ENCODE measurements around the gene MMRN2. TPM values are rescaled to one million over a fixed set of nuclear protein-coding genes. Genes with fewer than 3 reads are reported as not detected.
A peak's percentile ranks its signal among the peaks of the same experiment; 100 is the strongest.
"Not testable (repeated sequence)": the region's sequence is repeated elsewhere in the genome, so short reads cannot be mapped to it uniquely, and the experiment has no call there.

The MMRN2 gene
- polyA plus RNA-seq (ENCODE audit: low read depth in 6 of 6): not detected

DNA sequence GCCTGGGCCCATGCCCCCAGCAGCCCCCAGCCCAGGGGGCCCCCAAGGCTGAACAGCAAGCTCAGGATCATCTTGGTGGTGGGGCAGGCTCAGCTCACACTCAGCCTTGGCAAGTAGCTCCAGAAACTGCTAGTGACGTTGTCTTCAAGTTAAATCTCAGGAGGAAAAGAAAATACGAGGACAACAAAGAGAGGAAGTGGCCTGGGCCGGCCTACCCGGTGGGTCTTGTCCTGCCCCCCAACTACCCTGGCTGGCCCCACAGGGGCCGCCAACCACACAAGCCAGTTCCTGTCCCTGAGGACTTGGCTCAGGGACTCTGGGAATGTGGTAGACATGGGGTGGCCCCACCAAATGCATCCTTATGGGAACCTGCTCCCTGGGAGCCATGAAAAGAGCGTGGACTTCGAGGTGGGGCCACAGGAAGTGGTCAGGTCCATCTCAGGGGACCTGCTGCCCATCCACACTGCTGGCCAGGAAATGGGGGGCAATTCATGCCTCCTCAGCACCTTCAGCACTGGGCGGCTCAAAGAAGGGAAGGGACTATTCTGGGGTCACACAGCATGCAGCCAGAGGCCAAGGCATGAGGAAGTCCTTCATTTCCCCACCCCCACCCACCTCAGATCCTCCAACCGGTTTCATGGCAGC, at the start of gene MMRN2:
Gene MMRN2 (minus strand): TSS at position 145 of the 645 bp plus-strand sequence. CDS start 74 bp downstream, at position 71.
- Mint-ChIP-seq H3K4me3 (no peak within 1 kb of the TSS), H3K9me3 (peaks cover 0 to 12% (median 9%) of the 10 kb centered on the region in 7 donors), H3K4me1 (no peaks in the 10 kb centered on the region), H3K27ac (peak within 1 kb of the TSS in 2 of 6 donors; percentile 63 to 69), H3K27me3 (peaks cover 0 to 6% (median 3%) of the 10 kb centered on the region in 3 donors), H3K36me3 (peaks cover 0 to under 1% of the 10 kb centered on the region in 2 donors)
- no peak for ATAC-seq (ENCODE audit: low read depth in 2 of 2)
- DNase-seq: no peak

DNA sequence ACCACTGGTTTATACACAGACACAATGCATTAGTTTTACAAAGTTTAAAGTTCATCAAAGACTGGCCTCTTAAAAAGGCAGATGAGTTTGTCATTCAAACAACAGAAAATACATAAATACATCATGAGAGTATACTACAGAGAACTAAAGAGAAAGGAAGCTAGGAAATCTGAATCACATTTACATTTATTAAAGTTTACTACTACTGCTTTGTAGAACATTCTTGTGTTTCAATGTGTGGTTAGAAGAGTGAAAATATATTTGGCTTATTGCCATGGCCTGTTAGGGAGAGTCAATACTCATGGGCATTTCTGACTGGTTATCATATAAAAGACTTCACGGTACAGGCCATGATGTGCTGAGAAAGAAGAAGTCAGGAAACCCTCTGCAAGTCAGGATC, 49.7 kb upstream of the MMRN2 start:
- H3K4me1 Mint-ChIP-seq; H3K27me3 Mint-ChIP-seq; H3K9me3 Mint-ChIP-seq; H3K27ac Mint-ChIP-seq; H3K4me3 Mint-ChIP-seq; H3K36me3 Mint-ChIP-seq; DNase-seq; ATAC-seq (ENCODE audit: low read depth in 2 of 2): not testable (repeated sequence)

- peaks cover 0 to 4% (median 0%) of the 10 kb centered on the region in 3 donors for H3K27me3 Mint-ChIP-seq
- ATAC-seq (ENCODE audit: low read depth in 2 of 2): no peak
Observed at GRCh38 chr10:87000491-87000890, 43.1 kb upstream of the MMRN2 start.

DNA sequence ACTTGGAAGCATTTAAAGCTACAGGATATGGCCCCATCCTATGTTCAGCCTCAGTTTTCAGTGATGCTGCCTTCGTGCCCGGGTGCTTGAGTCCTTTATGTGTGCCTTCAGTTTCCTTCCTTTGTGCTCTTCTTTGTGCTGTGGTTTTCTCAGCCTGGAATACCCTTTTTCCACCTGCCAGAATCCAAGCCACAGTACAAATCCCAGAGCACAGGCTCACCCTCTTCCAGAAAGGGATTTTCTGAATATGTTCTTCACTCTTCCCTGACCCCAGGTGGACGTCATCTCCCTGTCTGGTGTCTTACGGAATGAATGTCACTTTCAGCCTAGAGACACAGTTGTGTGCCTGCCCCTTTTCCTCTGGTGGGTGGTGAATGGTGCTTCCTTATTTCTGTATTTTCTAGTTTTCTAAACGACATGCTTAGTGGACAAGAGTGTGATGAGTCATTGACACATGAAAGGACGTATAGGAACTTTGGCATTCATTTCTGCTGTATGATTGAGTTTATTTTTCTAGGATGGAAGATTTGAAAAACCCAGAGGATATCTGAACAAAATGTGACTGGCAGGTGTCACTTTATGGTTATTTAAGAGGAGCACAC, 42.5 kb upstream of the MMRN2 start:
- not testable (repeated sequence) for ATAC-seq (ENCODE audit: low read depth in 2 of 2)

More at GRCh38 chr10:87000491-87000890, 43.1 kb upstream of the MMRN2 start:
- Mint-ChIP-seq H3K27ac (no peak overlapping the region), H3K4me1 (no peaks in the 10 kb centered on the region), H3K9me3 (no peaks in the 10 kb centered on the region), H3K36me3 (no peaks in the 10 kb centered on the region), H3K4me3 (no peak overlapping the region)
- no peak for DNase-seq

GRCh38 chr10:86992929-86993328, 35.5 kb upstream of the MMRN2 start:
- H3K27me3 Mint-ChIP-seq: peaks cover 22 to 28% (median 25%) of the 10 kb centered on the region in 3 donors
- H3K9me3 Mint-ChIP-seq: no peaks in the 10 kb centered on the region
- no peaks in the 10 kb centered on the region for H3K36me3 Mint-ChIP-seq
- no peaks in the 10 kb centered on the region for H3K4me1 Mint-ChIP-seq
- no peak for ATAC-seq (ENCODE audit: low read depth in 2 of 2)
- no peak for DNase-seq
- no peak overlapping the region for H3K27ac Mint-ChIP-seq
- no peak overlapping the region for H3K4me3 Mint-ChIP-seq

More for the DNA sequence above, 42.5 kb upstream of the MMRN2 start:
- not testable (repeated sequence) for H3K27ac Mint-ChIP-seq, H3K4me1 Mint-ChIP-seq, DNase-seq, H3K36me3 Mint-ChIP-seq, H3K27me3 Mint-ChIP-seq, H3K9me3 Mint-ChIP-seq, H3K4me3 Mint-ChIP-seq

GRCh38 chr10:86992456-86992855, 35.0 kb upstream of the MMRN2 start:
- Mint-ChIP-seq H3K9me3 (no peaks in the 10 kb centered on the region), H3K27ac (no peak overlapping the region), H3K36me3 (no peaks in the 10 kb centered on the region), H3K27me3 (peaks cover 25 to 32% (median 27%) of the 10 kb centered on the region in 3 donors), H3K4me3 (no peak overlapping the region), H3K4me1 (no peaks in the 10 kb centered on the region)
- DNase-seq (no peak), ATAC-seq (ENCODE audit: low read depth in 2 of 2) (no peak)

- not testable (repeated sequence) for ATAC-seq (ENCODE audit: low read depth in 2 of 2); H3K36me3 Mint-ChIP-seq; DNase-seq; H3K9me3 Mint-ChIP-seq; H3K27ac Mint-ChIP-seq; H3K4me1 Mint-ChIP-seq; H3K4me3 Mint-ChIP-seq
- H3K27me3 Mint-ChIP-seq: peaks cover 23 to 41% (median 29%) of the 10 kb centered on the region in 3 donors
Observed at GRCh38 chr10:86991362-86991761, 33.9 kb upstream of the MMRN2 start.

DNA sequence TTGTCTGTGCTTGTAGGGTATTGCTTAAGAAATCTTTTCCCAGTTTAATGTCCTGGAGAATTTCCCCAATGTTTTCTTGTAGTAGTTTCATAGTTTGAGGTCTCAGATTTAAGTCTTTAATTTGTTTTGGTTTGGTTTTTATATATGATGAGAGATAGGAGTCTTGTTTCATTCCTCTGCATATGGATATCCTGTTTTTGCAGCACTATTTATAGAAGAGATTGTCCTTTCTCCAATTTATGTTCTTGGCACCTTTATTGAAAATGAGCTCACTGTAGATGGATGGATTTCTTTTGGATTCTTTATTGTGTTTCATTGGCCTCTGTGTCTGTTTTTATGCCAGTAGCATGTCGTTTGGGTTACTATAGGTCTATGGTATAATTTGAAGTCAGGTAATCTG, 31.1 kb upstream of the MMRN2 start:
- Mint-ChIP-seq H3K27ac (no peak overlapping the region), H3K4me1 (no peaks in the 10 kb centered on the region), H3K4me3 (no peak overlapping the region), H3K27me3 (peaks cover 23 to 41% (median 29%) of the 10 kb centered on the region in 3 donors), H3K36me3 (no peaks in the 10 kb centered on the region), H3K9me3 (peaks cover 0 to 3% (median 0%) of the 10 kb centered on the region in 7 donors)
- no peak for DNase-seq
- no peak for ATAC-seq (ENCODE audit: low read depth in 2 of 2)

DNA sequence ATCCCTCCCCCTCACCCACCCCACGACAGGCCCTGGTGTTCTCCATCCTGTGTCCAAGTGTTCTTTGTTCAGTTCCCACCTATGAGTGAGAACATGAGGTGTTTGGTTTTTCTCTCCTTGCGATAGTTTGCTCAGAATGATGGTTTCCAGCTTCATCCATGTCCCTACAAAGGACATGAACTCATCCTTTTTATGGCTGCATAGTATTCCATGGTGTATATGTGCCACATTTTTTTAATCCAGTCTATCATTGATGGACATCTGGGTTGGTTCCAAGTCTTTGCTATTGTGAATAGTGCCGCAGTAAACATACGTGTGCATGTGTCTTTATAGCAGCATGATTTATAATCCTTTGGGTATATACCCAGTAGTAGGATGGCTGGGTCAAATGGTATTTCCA, 27.1 kb upstream of the MMRN2 start:
- not testable (repeated sequence) for H3K27ac Mint-ChIP-seq; DNase-seq; H3K9me3 Mint-ChIP-seq; ATAC-seq (ENCODE audit: low read depth in 2 of 2); H3K4me1 Mint-ChIP-seq; H3K4me3 Mint-ChIP-seq; H3K36me3 Mint-ChIP-seq
- H3K27me3 Mint-ChIP-seq: peaks cover 14 to 40% (median 21%) of the 10 kb centered on the region in 3 donors

- Mint-ChIP-seq H3K36me3 (no peaks in the 10 kb centered on the region), H3K27me3 (peaks cover 7 to 21% (median 11%) of the 10 kb centered on the region in 3 donors), H3K27ac (peak overlapping the region in 1 of 6 donors; percentile 15), H3K4me1 (no peaks in the 10 kb centered on the region), H3K4me3 (no peak overlapping the region), H3K9me3 (peaks cover 0 to 3% (median 0%) of the 10 kb centered on the region in 7 donors)
- ATAC-seq (ENCODE audit: low read depth in 2 of 2) (no peak), DNase-seq (no peak)
Observed at GRCh38 chr10:86981716-86982115, 24.3 kb upstream of the MMRN2 start.

DNA sequence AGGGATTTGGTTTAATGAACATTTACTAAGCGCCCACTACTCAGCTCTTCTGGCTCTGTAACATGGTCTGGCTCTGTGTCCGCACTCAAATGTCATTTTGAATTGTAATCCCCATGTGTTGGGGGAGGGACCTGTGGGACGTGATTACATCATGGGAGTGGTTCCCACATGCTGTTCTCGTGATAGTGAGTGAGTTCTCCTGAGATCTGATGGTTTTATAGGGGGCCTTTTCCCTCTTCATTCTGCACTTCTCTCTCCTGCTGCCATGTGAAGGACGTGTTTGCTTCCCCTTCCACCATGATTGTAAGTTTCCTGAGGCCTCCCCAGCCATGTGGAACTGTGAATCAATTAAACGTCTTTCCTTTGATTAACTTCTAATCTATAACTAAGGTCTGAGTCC, 23.6 kb upstream of the MMRN2 start:
- H3K4me1 Mint-ChIP-seq; ATAC-seq (ENCODE audit: low read depth in 2 of 2); H3K36me3 Mint-ChIP-seq: not testable (repeated sequence)

DNA sequence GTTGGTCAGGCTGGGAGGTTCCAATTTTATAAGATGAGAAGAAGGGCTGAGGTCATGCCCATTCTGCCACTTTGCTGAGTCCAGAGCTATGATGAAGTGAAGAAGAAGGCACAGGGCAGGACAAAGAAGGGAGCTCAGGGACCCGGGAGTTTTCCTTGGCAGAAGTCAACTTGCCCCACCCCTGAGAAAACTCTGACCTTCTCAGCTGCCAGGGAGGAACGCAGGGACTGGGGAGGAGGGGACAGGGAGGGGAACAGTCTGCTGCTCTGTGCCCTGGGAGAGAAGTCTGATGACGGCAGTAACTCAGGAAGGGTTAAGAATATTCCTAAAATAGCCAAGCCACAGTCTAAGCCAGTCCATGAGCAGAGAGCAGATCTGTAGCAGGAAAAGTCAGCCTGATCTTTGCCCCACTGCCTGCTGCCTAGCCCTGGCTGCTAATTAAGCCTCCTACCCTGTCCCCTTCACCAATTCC, 22.6 kb upstream of the MMRN2 start:
- Mint-ChIP-seq H3K27me3 (peaks cover 7 to 20% (median 11%) of the 10 kb centered on the region in 3 donors), H3K4me3 (no peak overlapping the region), H3K4me1 (no peaks in the 10 kb centered on the region), H3K27ac (peak overlapping the region in 2 of 6 donors; percentile 27 to 36), H3K36me3 (no peaks in the 10 kb centered on the region), H3K9me3 (no peaks in the 10 kb centered on the region)
- ATAC-seq (ENCODE audit: low read depth in 2 of 2) (no peak), DNase-seq (no peak)

More for the DNA sequence above, 23.6 kb upstream of the MMRN2 start:
- H3K27ac Mint-ChIP-seq, H3K9me3 Mint-ChIP-seq, DNase-seq, H3K4me3 Mint-ChIP-seq: not testable (repeated sequence)
- H3K27me3 Mint-ChIP-seq: peaks cover 7 to 20% (median 11%) of the 10 kb centered on the region in 3 donors

DNA sequence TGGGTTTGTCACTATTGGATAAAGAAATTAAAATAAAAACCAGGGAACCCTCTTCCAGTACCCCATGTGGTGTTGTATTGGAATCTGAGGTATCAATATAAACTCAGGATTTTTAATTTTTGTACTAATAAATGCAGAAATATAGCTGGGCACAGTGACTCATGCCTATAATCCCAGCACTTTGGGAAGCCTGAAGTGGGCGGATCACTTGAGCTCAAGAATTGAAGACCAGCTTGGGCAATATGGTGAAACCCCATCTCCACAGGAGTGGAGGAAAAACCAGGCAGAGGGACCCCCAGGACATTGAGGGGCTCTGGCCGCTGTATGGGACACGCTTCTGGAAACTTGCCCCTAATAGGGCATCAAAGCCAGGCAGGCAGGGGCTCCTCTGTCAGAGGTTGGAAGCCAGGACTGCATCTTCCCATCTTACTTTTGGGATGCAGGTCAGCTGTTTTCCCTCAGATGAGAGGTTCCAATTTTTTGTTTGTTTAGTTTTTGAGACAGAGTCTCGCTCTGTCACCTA, 21.9 kb upstream of the MMRN2 start:
- Mint-ChIP-seq H3K9me3 (no peaks in the 10 kb centered on the region), H3K36me3 (no peaks in the 10 kb centered on the region), H3K27me3 (peaks cover 7 to 20% (median 13%) of the 10 kb centered on the region in 3 donors), H3K4me1 (no peaks in the 10 kb centered on the region), H3K27ac (no peak overlapping the region), H3K4me3 (no peak overlapping the region)
- ATAC-seq (ENCODE audit: low read depth in 2 of 2) (no peak), DNase-seq (no peak)

DNA sequence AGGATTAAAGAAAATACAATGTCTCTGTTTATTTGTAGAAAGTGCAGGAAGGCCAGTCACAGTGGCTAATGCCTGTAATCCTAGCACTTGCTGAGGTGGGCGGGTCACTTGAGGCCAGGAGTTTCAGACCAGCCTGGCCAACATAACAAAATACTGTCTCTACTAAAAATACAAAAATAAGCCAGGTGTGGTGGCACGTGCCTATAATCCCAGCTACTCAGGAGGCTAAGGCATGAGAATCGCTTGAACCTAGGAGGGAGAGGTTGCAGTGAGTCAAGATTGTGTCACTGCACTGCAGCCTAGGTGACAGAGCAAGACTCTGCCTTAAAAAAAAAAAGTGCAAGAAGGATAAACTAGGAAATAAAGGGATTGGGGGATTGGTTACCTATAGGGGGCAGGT, 21.0 kb upstream of the MMRN2 start:
- not testable (repeated sequence) for H3K9me3 Mint-ChIP-seq; ATAC-seq (ENCODE audit: low read depth in 2 of 2); DNase-seq; H3K4me1 Mint-ChIP-seq; H3K36me3 Mint-ChIP-seq; H3K4me3 Mint-ChIP-seq; H3K27ac Mint-ChIP-seq
- peaks cover 7 to 20% (median 15%) of the 10 kb centered on the region in 3 donors for H3K27me3 Mint-ChIP-seq
